DMS153 (cell line): ENCODE measurements around the gene ZRANB3.
"Not testable (repeated sequence)": the region's sequence is repeated elsewhere in the genome, so short reads cannot be mapped to it uniquely, and the experiment has no call there.

Experiments
- DNase-seq: peaks from one replicate; lab custom pipeline; 2025; lab: John Stamatoyannopoulos, UW

ZRANB3 gene

GRCh38 chr2:135485441-135485840, 45.6 kb downstream of the ZRANB3 start:
- DNase-seq = no peak

- DNase-seq = no peak
These were observed 55.9 kb downstream of the ZRANB3 start for GRCh38 chr2:135475128-135475527.

GRCh38 chr2:135473567-135473966, 57.5 kb downstream of the ZRANB3 start:
- DNase-seq = no peak

- no peak for DNase-seq
These were observed 59.9 kb downstream of the ZRANB3 start for GRCh38 chr2:135471106-135471505.

- DNase-seq = no peak
These were observed 73.7 kb downstream of the ZRANB3 start for GRCh38 chr2:135457279-135457678.

GRCh38 chr2:135456835-135457234, 74.2 kb downstream of the ZRANB3 start:
- DNase-seq = no peak

- no peak for DNase-seq
These were observed 74.6 kb downstream of the ZRANB3 start for GRCh38 chr2:135456431-135456830.

GRCh38 chr2:135454608-135455007, 76.4 kb downstream of the ZRANB3 start:
- no peak for DNase-seq

GRCh38 chr2:135453027-135453426, 78.0 kb downstream of the ZRANB3 start:
- not testable (repeated sequence) for DNase-seq

- no peak for DNase-seq
These were observed 79.1 kb downstream of the ZRANB3 start for GRCh38 chr2:135451966-135452365.

- not testable (repeated sequence) for DNase-seq
These were observed 88.0 kb downstream of the ZRANB3 start for GRCh38 chr2:135443013-135443412.

- not testable (repeated sequence) for DNase-seq
These were observed 95.9 kb downstream of the ZRANB3 start for GRCh38 chr2:135435155-135435554.

- no peak for DNase-seq
These were observed 106.2 kb downstream of the ZRANB3 start for GRCh38 chr2:135424849-135425248.

GRCh38 chr2:135422898-135423297, 108.1 kb downstream of the ZRANB3 start:
- DNase-seq = no peak

- DNase-seq = no peak
These were observed 119.4 kb downstream of the ZRANB3 start for GRCh38 chr2:135411646-135412045.

GRCh38 chr2:135409436-135409835, 121.6 kb downstream of the ZRANB3 start:
- no peak for DNase-seq

- DNase-seq = not testable (repeated sequence)
These were observed 134.8 kb downstream of the ZRANB3 start for GRCh38 chr2:135396259-135396658.

GRCh38 chr2:135386993-135387392, 144.0 kb downstream of the ZRANB3 start:
- DNase-seq = no peak

GRCh38 chr2:135378591-135378990, 152.4 kb downstream of the ZRANB3 start:
- no peak for DNase-seq

GRCh38 chr2:135373702-135374101, 157.3 kb downstream of the ZRANB3 start:
- no peak for DNase-seq

- no peak for DNase-seq
These were observed 181.1 kb downstream of the ZRANB3 start for GRCh38 chr2:135349941-135350340.

- not testable (repeated sequence) for DNase-seq
These were observed 182.8 kb downstream of the ZRANB3 start for GRCh38 chr2:135348096-135348704.

- no peak for DNase-seq
These were observed 193.9 kb downstream of the ZRANB3 start for GRCh38 chr2:135337071-135337470.

GRCh38 chr2:135335256-135335655, 195.8 kb downstream of the ZRANB3 start:
- DNase-seq = no peak
